ENCODE measurements around the gene CLCN5.

Gene CLCN5

DNA sequence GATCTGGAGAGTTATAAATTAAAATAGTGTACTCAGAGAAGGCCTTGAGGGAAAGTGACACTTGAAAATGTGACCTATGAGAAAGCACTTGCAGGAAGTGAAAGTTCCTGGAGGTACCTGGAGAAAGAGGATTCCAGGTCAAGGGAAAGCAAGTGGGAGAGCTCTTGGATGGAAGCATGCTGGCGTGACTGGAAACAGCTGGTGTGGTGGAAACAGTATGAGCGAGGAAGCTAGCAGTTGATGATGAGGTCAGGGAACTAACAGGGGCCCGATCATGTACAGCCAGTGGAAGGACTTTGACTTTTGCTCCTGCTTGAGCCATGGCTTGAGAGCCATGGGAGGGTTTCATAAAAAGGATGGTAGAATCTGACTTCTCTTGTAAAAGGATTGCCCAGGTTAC is 9.5 kb upstream of the CLCN5 start:
- no peak for DNase-seq (ENCODE audit: extremely low read depth, low read depth)
- TF ChIP-seq, protein P1, sequence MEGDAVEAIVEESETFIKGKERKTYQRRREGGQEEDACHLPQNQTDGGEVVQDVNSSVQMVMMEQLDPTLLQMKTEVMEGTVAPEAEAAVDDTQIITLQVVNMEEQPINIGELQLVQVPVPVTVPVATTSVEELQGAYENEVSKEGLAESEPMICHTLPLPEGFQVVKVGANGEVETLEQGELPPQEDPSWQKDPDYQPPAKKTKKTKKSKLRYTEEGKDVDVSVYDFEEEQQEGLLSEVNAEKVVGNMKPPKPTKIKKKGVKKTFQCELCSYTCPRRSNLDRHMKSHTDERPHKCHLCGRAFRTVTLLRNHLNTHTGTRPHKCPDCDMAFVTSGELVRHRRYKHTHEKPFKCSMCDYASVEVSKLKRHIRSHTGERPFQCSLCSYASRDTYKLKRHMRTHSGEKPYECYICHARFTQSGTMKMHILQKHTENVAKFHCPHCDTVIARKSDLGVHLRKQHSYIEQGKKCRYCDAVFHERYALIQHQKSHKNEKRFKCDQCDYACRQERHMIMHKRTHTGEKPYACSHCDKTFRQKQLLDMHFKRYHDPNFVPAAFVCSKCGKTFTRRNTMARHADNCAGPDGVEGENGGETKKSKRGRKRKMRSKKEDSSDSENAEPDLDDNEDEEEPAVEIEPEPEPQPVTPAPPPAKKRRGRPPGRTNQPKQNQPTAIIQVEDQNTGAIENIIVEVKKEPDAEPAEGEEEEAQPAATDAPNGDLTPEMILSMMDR (IDR thresholded peaks at IDR 0.05; ENCODE audit: low read depth, low read length) = no peak

DNA sequence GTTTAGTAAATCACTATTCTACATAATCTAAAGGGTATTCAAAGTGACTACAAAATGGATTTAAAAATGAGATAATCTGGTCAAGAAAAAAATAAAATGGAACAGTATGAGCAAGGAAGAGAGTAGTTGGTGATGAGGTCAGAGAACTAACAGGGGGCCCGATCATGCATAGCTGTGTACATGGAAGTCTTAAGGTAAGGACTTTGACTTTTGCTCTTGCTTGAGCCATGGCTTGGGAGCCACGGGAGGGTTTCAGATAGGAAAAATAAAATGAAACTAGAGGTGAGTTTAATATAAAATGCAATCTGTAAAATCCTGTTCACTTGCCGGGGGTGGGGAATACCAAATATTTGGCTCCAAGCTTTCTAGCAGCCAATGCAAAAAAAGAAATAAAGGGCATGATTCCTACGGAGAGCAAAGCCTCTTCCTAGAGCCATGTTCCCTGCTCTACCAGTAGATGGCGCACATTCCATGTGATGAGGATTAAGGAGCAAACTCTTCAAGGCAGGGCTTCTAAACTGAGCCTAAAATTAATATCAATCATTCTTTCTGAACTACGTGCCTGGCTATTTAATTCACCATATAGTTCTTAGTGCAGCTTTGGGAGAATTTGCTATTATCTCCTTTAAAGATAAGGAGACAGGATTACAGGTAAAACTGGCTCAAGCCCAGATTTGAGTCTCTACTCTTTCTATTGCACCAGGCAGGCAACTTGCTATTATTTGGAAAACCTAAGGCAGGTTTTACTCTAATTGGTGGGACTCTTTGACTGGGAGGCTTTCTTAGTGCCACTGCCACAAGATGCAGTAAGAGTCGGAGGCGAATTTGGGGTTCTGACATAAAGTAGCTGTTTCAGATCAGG is 6.8 kb upstream of the CLCN5 start:
- DNase-seq (ENCODE audit: extremely low read depth, low read depth) = no peak
- TF ChIP-seq, protein P1 (IDR thresholded peaks at IDR 0.05; ENCODE audit: low read depth, low read length) = peak; percentile 98

DNA sequence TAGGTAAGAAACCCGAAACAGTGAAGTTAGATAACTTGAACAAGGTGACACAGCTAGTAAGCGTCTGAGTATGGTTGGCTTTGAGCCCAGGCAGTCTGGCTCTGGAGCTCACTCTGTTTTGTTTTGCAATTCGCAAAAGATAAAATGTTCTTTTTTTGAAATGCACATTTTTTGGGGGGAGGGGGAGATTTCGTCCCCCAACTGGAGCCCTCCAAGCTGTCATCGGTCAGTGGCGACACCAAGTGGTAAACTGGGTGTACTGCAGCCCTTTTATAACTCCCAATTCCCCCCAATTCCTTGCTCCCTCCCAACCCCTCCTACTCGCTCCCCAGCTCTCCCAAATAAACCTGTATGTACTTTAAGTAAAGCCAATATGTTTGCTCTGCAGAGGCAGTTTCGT is 2.8 kb upstream of the CLCN5 start:
- TF ChIP-seq, protein P1 (IDR thresholded peaks at IDR 0.05; ENCODE audit: low read depth, low read length) = peak; percentile 77
- DNase-seq (ENCODE audit: extremely low read depth, low read depth) = no peak

DNA sequence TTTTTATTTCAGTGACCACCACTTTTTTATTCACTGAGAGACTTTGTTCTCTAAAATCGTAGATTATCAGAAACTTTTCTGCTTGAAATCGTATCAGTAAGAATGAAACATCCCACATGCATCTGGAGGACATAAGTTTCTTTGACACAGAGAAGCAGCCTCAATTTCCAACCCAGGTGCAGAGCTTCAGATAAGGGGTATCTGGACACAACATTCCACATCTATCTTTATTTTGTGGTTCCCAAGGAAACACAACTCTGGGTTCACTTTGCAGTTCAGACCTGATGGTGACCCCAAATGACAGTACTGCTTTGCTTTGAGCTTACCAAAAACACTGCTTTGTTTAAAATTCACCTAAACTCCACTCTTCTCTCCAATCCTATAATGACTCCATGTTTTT is 1.3 kb upstream of the CLCN5 start:
- no peak for DNase-seq (ENCODE audit: extremely low read depth, low read depth)

DNA sequence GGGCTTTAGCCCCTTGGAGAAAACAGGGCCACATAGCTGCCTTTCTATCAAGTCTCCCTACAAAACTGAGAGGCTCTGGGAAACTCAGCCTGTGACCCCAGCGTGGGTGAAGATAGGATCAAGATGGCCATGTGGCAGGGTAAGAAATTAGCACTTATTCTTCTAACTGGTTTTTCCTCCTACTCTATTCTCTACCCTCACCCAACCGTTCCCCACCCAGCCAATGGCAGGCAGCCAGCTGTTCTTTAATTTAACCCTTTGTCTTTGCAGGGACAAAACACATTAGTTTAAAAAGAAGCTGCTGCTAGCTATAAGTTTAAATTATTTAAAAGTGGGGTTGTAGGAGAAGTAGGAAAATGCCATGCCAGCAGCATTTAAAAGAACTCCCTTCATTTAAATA is 2.8 kb downstream of the CLCN5 start:
- TF ChIP-seq, protein P1 (IDR thresholded peaks at IDR 0.05; ENCODE audit: low read depth, low read length) = no peak
- DNase-seq (ENCODE audit: extremely low read depth, low read depth) = no peak

More for the DNA sequence above, 1.3 kb upstream of the CLCN5 start:
- TF ChIP-seq, protein P1 (IDR thresholded peaks at IDR 0.05; ENCODE audit: low read depth, low read length) = no peak

DNA sequence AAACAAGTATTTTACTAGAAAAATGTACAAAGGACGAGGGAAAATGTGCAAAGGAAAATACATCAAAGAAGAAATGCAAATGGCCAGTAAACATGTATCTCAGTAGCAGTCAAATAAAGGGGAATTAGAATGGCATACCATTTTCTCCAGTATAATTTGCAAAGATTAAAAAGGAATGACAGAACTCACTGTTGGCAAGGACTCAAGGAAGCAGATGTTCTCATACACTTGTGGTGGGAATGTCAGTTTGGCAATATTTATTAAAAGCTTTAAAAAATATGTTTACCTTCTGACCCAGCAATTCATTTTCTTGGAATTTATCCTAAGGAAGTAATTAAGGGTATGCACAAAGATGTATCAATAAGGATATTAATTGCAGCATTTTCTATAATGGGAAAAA is 7.6 kb downstream of the CLCN5 start:
- no peak for DNase-seq (ENCODE audit: extremely low read depth, low read depth)
- TF ChIP-seq, protein P1 (IDR thresholded peaks at IDR 0.05; ENCODE audit: low read depth, low read length) = no peak

DNA sequence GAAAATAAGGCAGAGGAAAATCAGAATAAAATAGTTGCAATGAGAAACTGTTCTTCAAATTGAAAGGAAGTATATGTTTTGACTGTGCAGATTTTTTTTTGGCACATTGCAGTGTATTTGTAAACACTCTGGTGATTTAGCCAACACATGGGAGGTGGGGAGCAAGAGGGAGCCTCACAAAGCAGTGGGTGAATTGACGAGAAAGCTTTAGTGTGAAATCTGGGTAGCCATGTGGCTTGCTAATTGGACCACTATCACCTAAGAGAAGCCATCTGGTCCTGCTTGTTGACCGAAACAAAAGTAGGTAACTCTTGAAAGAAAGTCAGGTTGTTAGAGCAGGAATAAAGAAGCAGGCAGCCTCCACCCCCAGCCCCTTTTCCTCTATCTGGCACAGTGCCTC is 10.4 kb downstream of the CLCN5 start:
- DNase-seq (ENCODE audit: extremely low read depth, low read depth) = no peak

More for the DNA sequence above, 10.4 kb downstream of the CLCN5 start:
- TF ChIP-seq, protein P1 (IDR thresholded peaks at IDR 0.05; ENCODE audit: low read depth, low read length) = no peak
